Adrenal gland (tissue), 5 donors: Measurements from ENCODE around the gene HECTD1.

Source experiments
- POLR2A ChIP-seq, 2 donors: fragments of 450-650 bp; IDR thresholded peaks; one replicate each; pipeline ENCODE4 v1.6.1; 2017; ENCODE audit warnings: antibody characterized with exemption in 2 of 2, mild to moderate bottlenecking in 2 of 2, moderate library complexity in 1 of 2
- TF ChIP-seq, protein P1 (sequence below), 6 experiments: fragments of 450-650 bp in 4 of 6; fragments of 200-600 bp in 2 of 6; sonication (generic) in 1 of 6; IDR thresholded peaks; 1 replicate in 5 of 6; 2 replicates in 1 of 6; pipeline versions ENCODE4 v1.5.1 to v1.8.0; 2016 to 2021; ENCODE audit warnings: antibody characterized with exemption in 6 of 6, mild to moderate bottlenecking in 2 of 6, moderate library complexity in 1 of 6
- donor health status: DM: no; HTN: no; CAD: no.

DNA sequence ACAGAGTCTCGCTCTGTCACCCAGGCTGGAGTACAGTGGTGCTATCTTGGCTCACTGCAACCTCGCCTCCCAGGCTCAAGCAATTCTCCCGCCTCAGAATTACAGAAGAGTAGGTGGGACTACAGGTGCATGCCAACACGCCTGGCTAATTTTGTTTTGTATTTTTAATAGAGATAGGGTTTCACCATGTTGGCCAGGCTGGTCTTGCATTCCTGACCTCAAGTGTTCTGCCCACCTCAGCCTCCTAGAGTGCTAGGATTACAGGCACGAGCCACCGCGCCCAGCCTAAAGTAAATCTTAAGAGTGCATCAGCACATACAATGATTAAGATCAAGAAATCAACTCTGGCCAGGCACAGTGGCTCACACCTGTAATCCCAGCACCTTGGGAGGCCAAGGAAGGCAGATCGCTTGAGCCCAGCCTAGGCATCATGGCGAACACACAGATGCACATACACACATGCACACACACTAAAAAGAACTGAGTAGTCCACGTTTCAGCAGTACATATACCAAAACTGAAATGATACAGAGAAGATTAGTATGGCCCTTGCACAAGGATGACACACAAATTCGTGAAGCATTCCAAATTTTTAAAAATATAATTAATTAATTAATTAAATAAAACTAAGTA is 65.0 kb downstream of the HECTD1 start:
- TF ChIP-seq, protein P1, sequence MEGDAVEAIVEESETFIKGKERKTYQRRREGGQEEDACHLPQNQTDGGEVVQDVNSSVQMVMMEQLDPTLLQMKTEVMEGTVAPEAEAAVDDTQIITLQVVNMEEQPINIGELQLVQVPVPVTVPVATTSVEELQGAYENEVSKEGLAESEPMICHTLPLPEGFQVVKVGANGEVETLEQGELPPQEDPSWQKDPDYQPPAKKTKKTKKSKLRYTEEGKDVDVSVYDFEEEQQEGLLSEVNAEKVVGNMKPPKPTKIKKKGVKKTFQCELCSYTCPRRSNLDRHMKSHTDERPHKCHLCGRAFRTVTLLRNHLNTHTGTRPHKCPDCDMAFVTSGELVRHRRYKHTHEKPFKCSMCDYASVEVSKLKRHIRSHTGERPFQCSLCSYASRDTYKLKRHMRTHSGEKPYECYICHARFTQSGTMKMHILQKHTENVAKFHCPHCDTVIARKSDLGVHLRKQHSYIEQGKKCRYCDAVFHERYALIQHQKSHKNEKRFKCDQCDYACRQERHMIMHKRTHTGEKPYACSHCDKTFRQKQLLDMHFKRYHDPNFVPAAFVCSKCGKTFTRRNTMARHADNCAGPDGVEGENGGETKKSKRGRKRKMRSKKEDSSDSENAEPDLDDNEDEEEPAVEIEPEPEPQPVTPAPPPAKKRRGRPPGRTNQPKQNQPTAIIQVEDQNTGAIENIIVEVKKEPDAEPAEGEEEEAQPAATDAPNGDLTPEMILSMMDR (IDR thresholded peaks at IDR 0.05) = no peak
- no peak for TF ChIP-seq POLR2A (IDR thresholded peaks at IDR 0.05)
